ENCODE measurements around the gene CCDC102A. TPM values are rescaled to one million over a fixed set of nuclear protein-coding genes. Genes with fewer than 3 reads are reported as not detected.

Gene CCDC102A
- total and polyA plus RNA-seq, 9 of the 15 experiments (the other 6 are each of a cell fraction or from before 2014, with no cell fraction given): 0.03 to 4.9 (median 1.4) TPM

- no peak for FAIRE-seq
- no peak for DNase-seq (ENCODE audit: extremely low read depth in 1 of 4, low spot score in 3 of 4)
- H3K4me3 ChIP-seq: no peak overlapping the region
- no peak for ATAC-seq
- intact Hi-C loops (cut with micrococcal nuclease) (no loop called here), in situ Hi-C loops (cut with MboI) (no loop called here)
- no peak overlapping the region for H2AFZ ChIP-seq (ENCODE audit: low read depth, low read length)
- H3K9ac ChIP-seq (ENCODE audit: insufficient read depth in 1 of 2, low read depth in 2 of 2, low read length in 2 of 2): no peak overlapping the region
- no peaks in the 10 kb centered on the region for H3K36me3 ChIP-seq (ENCODE audit: control insufficient read depth, insufficient read depth, low read length)
- H3K27ac ChIP-seq (ENCODE audit: extremely low read depth, low read depth, low read length): no peak overlapping the region
- no peak overlapping the region for H3K4me2 ChIP-seq (ENCODE audit: insufficient read depth, low read length)
- peaks cover 8 to 10% of the 10 kb centered on the region in 2 experiments; a peak in 4 of 5 replicates for H3K4me1 ChIP-seq (replicated peaks in 1 of 2; ENCODE audit: control insufficient read depth in 2 of 2, insufficient read depth in 2 of 2, low read length in 2 of 2)
- BruUV-seq (replicated peaks): no TSS peak
- peaks cover 0 to 31% of the 10 kb centered on the region in 2 experiments; a peak in 3 of 5 replicates for H3K27me3 ChIP-seq (ENCODE audit: control insufficient read depth in 2 of 2, insufficient read depth in 2 of 2, low read length in 2 of 2)
- no peaks in the 10 kb centered on the region for H3K9me1 ChIP-seq (ENCODE audit: control insufficient read depth, insufficient read depth, low read length)
- CTCF ChIA-PET (ENCODE audit: low intra/inter-chr PET ratio): no interaction called here
- H4K20me1 ChIP-seq (replicated peaks; ENCODE audit: control insufficient read depth, insufficient read depth, low read length): no peaks in the 10 kb centered on the region
- POLR2A ChIA-PET: interaction anchor here (1.0 kb wide), 1 partner anchor 11 kb away, joined by 3 read pairs; no protein-coding TSS in a partner anchor
- no peaks in the 10 kb centered on the region for H3K9me3 ChIP-seq (replicated peaks; ENCODE audit: control insufficient read depth, insufficient read depth, low read depth, low read length)
- 15% methylated on average over 5 of the region's 6 CpGs for WGBS (ENCODE audit: insufficient coverage, low coverage, missing lambda C conversion rate)
- no peaks in the 10 kb centered on the region for H3K79me2 ChIP-seq (ENCODE audit: control insufficient read depth, insufficient read depth, low read length)
- TF ChIP-seq CUX1 (CRISPR knock-in tag; IDR thresholded peaks at IDR 0.05): no peak
- TF ChIP-seq, protein P1, sequence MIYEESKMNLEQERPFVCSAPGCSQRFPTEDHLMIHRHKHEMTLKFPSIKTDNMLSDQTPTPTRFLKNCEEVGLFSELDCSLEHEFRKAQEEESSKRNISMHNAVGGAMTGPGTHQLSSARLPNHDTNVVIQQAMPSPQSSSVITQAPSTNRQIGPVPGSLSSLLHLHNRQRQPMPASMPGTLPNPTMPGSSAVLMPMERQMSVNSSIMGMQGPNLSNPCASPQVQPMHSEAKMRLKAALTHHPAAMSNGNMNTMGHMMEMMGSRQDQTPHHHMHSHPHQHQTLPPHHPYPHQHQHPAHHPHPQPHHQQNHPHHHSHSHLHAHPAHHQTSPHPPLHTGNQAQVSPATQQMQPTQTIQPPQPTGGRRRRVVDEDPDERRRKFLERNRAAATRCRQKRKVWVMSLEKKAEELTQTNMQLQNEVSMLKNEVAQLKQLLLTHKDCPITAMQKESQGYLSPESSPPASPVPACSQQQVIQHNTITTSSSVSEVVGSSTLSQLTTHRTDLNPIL (CRISPR knock-in tag; IDR thresholded peaks at IDR 0.05): no peak
- TF ChIP-seq NR2C1 (IDR thresholded peaks at IDR 0.05): no peak
- TF ChIP-seq NR2C1 (tag; IDR thresholded peaks at IDR 0.05): no peak
- TF ChIP-seq PCBP2 (IDR thresholded peaks at IDR 0.05; ENCODE audit: low read depth, low read length, poor library complexity, severe bottlenecking): no peak
- no peak for TF ChIP-seq PBX2 (CRISPR knock-in tag; IDR thresholded peaks at IDR 0.05; ENCODE audit: low read depth)
- TF ChIP-seq PBX2 (tag; conservative IDR thresholded peaks at IDR 0.05; ENCODE audit: low read depth): no peak
- no peak for TF ChIP-seq CEBPB (tag; IDR thresholded peaks at IDR 0.05)
- no peak for TF ChIP-seq FUS (optimal IDR thresholded peaks at IDR 0.05; ENCODE audit: low read depth, low read length)
Observed at GRCh38 chr16:57504001-57504400, 32.4 kb downstream of the CCDC102A start.

Measured in K562 (cell line).